HG03521 (cell line): Measurements from ENCODE around the gene COMMD8.
"Not testable (repeated sequence)": the region's sequence is repeated elsewhere in the genome, so short reads cannot be mapped to it uniquely, and the experiment has no call there.

Experiments used
- ATAC-seq: cut with Tn5 transposase; IDR thresholded peaks from one replicate; pipeline ENCODE4 v1.9.1; 2021; ENCODE audit warnings: mild to moderate bottlenecking, moderate library complexity; ENCODE audit not compliant: unreplicated experiment

Gene COMMD8

GRCh38 chr4:47463235-47463956 lies at the start of gene COMMD8:
Gene COMMD8, minus strand, starts transcription at chr4:47463702. Its CDS starts 51 bp downstream, at chr4:47463651.
- ATAC-seq: peak; percentile 91

- ATAC-seq: peak; percentile 96
Observed at GRCh38 chr4:47510506-47511143, 47.1 kb upstream of the COMMD8 start.

- no peak for ATAC-seq
Observed at GRCh38 chr4:47505666-47506065, 42.2 kb upstream of the COMMD8 start.

- ATAC-seq: no peak
Observed at GRCh38 chr4:47505147-47505546, 41.6 kb upstream of the COMMD8 start.

DNA sequence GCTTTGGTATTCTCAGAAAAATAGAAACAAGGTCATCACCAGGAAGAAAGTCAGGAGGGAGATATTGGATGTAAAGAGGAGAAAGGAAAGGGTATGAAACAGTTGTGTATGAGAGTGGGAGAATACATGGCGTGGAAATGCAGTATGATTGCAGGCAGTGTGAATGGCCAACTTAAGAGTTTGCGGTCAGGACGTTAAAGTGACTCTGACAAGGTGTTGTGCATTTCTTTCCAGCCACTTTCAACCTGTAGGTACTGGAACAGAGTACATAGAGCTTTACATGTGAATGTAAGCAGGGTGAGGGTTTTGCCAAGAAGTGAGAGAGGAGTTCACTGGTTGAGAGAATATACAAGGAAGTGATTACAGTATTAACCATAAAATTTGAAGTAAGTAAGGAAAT lies 37.3 kb upstream of the COMMD8 start:
- no peak for ATAC-seq

DNA sequence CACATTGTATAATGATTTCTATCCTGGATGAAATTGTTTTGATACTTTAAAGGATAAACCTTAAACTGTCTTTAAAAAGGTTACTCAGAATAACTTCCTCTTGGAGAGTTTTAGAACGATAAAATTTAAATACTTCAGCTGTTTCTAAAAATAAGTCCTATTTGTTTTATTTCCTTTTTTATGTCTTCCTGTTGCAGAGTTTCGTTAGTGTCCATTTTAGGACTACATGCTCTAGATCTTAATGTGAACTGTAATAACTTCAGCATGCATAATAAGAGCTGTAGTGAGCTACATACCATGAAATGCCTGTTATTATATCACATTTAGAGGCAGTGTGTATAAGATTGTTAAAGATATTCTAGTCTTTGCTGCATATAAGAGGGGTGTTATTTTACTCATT lies 36.2 kb upstream of the COMMD8 start:
- ATAC-seq: no peak

DNA sequence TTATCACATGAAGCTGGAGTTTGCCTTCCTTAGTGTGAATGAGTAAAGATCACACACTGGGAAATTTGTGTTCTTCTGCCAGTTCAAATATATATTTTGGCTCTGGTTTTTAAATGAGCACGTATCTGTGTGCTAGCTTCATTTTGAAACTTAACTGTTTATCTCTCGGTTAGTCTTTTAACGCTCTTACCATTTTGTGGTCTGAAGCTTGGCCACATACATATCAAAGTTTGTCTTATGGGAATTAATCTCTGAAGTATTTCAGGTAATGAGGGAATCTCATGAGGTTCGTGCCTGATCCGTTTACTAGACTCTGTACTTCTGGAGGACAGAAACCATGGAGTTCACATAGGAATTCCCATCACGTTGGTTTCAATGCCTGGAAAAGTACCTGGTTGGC lies 35.4 kb upstream of the COMMD8 start:
- ATAC-seq: no peak

DNA sequence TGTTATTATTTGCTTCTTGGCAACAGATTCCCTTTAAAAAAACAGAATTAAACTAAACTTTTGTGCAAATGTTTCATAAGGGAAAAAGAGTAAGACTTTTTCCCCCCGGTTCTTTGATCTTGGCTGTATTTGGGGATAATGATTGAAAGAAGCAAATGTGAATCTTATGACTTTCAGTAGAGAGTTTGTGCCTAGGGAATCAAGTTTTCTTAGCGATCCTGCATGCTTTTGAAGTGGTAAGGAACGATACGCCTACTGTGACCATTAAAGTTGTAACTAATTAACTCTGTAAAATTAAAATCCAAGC lies 30.6 kb upstream of the COMMD8 start:
- no peak for ATAC-seq

- no peak for ATAC-seq
Observed at GRCh38 chr4:47493238-47494123, 30.0 kb upstream of the COMMD8 start.

- peak; percentile 80 for ATAC-seq
Observed at GRCh38 chr4:47490550-47490949, 27.0 kb upstream of the COMMD8 start.

DNA sequence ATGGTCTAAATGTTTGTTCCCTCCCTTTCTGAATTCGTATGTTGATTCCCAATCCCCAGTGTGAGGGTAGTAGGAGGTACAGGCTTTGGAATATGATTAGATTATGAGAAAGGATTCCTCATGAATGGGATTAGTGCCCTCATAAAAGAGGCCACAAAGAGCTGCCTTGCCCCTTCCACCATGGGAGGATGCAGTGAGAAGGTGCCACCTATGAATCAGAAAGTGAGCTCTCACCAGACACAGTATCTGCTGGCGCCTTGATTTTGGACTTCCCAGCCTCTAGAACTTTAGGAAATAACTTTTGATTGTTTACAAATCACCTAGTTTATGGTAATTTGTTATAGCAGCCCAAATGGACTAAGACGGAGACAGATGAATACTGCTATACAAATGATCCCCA lies 25.2 kb upstream of the COMMD8 start:
- no peak for ATAC-seq

DNA sequence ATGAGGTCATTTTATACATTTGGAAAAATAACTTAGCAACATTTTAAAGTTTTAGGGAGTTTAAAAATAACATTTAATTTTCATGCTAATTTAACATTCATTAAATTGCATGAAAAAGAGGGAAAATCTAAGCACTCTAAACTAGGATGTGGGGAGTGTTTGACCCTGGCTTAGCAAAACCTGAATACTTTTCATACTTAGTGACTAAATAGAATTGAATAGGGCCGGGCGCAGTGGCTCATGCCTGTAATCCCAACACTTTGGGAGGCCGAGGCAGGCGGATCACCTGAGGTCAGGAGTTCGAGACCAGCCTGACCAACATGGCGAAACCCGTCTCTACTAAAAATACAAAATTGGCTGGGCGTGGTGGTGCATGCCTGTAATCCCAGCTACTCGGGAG lies 23.2 kb upstream of the COMMD8 start:
- ATAC-seq: not testable (repeated sequence)

GRCh38 chr4:47486231-47486673 lies 22.8 kb upstream of the COMMD8 start:
- no peak for ATAC-seq

GRCh38 chr4:47485768-47486167 lies 22.3 kb upstream of the COMMD8 start:
- no peak for ATAC-seq

- peak; percentile 95 for ATAC-seq
Observed at GRCh38 chr4:47485047-47485692, 21.7 kb upstream of the COMMD8 start, which contains the start of gene ATP10D. Gene ATP10D, plus strand, starts transcription at chr4:47485275. Its CDS starts 27,266 bp downstream, at chr4:47512541.

DNA sequence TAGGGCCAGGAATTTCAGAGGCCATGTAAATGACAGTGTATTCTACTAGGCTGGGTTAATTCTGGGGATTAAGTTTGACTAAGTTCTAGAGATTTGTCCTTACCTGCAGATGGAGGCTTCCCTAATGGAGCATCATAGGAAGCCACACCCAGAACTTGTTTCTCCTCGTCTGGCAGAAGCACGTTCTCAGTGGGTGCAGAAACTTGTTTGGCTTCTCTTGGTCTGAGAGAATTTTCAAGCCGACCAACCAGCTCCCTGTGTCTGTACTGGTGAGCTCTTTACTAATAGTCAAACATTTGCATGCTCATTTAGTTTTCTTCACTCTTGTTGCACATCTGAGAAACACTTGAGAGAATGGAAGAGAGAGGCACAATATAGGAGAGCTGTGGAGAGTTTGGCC lies 20.7 kb upstream of the COMMD8 start:
- ATAC-seq: no peak

GRCh38 chr4:47483745-47484144 lies 20.2 kb upstream of the COMMD8 start:
- ATAC-seq: no peak

GRCh38 chr4:47482326-47482725 lies 18.8 kb upstream of the COMMD8 start:
- ATAC-seq: no peak

DNA sequence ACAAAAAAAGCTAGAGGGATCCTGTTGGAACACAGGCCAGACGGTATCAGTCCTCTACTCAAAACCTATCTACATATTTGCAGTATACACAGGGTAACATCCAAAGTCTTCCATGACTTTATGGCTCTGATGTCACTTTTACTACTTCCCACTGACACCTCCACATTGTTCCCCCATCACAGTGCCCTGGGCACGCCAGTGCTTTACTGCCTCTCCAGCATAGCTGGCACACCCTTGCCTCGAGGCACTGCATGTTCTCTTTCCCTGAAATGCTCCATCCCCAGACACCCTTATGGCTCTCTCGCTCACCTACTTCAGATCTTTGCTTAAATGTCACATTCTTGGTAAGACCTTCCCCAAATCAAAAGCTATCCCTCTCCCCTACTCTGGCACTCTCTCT lies 15.3 kb upstream of the COMMD8 start:
- ATAC-seq: no peak

GRCh38 chr4:47475411-47475810 lies 11.9 kb upstream of the COMMD8 start:
- no peak for ATAC-seq

DNA sequence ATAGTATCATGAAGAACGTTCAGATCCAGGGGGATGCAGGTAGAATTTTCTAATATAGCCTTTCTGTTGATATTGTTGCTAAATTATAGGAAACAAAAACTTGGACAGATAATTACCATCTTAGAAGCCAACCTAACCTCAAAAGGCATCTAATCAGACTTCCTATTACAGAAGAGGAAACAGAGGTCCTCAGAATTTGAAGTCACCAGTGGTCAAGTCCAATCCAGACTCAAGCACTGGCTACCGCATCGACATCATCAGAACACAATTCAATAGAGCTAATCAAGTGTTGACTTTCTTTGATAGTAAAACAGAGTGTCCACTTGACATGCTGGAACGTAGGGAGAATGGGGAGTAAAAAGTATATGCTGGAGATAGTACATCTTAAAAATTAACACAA lies 11.3 kb upstream of the COMMD8 start:
- ATAC-seq: no peak
